Suprapubic skin (tissue), 3 donors: ENCODE measurements around the gene ABI3BP.

Experiments
- CTCF ChIP-seq, 2 donors: fragments of 200-600 bp in 1 of 2; fragments of 450-650 bp in 1 of 2; sonication (generic) in 1 of 2; IDR thresholded peaks; one replicate each; pipeline ENCODE4 v1.5.1; 2016 to 2019; ENCODE audit warnings: antibody characterized with exemption in 2 of 2, mild to moderate bottlenecking in 1 of 2, moderate library complexity in 1 of 2
- POLR2A ChIP-seq, 2 donors: fragments of 450-650 bp; IDR thresholded peaks; one replicate each; pipeline ENCODE4 v1.6.1; 2017; ENCODE audit warnings: antibody characterized with exemption in 2 of 2, mild to moderate bottlenecking in 2 of 2, moderate library complexity in 2 of 2

- TF ChIP-seq CTCF (IDR thresholded peaks at IDR 0.05): no peak
- no peak for TF ChIP-seq POLR2A (IDR thresholded peaks at IDR 0.05)
Measured at GRCh38 chr3:100815583-100815982, 177.6 kb downstream of the ABI3BP start.
